Middle frontal gyrus (tissue), 1 donor: ENCODE measurements around the gene LHX2.

Experiments used
- DNase-seq: peaks from one replicate; pipeline ENCODE4 v3.0.0-alpha.2; 2015; ENCODE audit warnings: low spot score; ENCODE audit errors: extremely low spot score

The LHX2 gene

GRCh38 chr9:124032247-124032646 is 20.7 kb downstream of the LHX2 start:
- no peak for DNase-seq

- no peak for DNase-seq
These were observed 21.8 kb downstream of the LHX2 start for GRCh38 chr9:124033348-124033747.

- DNase-seq, result no peak
These were observed 22.4 kb downstream of the LHX2 start for GRCh38 chr9:124033967-124034366.

- DNase-seq, result no peak
These were observed 23.6 kb downstream of the LHX2 start for GRCh38 chr9:124035001-124035650.

GRCh38 chr9:124036578-124036977 is 25.0 kb downstream of the LHX2 start:
- DNase-seq, result no peak

GRCh38 chr9:124037790-124038189 is 26.2 kb downstream of the LHX2 start:
- no peak for DNase-seq

- no peak for DNase-seq
These were observed 26.7 kb downstream of the LHX2 start for GRCh38 chr9:124038239-124038638.

- DNase-seq, result no peak
These were observed 27.4 kb downstream of the LHX2 start for GRCh38 chr9:124038790-124039633.

GRCh38 chr9:124040186-124040931 is 28.8 kb downstream of the LHX2 start:
- no peak for DNase-seq

GRCh38 chr9:124040935-124041816 is 29.6 kb downstream of the LHX2 start:
- DNase-seq, result no peak

- DNase-seq, result no peak
These were observed 30.2 kb downstream of the LHX2 start for GRCh38 chr9:124041817-124042116.

- DNase-seq, result no peak
These were observed 30.7 kb downstream of the LHX2 start for GRCh38 chr9:124042201-124042721.

- DNase-seq, result no peak
These were observed 32.9 kb downstream of the LHX2 start for GRCh38 chr9:124044448-124044847.

GRCh38 chr9:124045076-124045829 is 33.7 kb downstream of the LHX2 start:
- no peak for DNase-seq

- DNase-seq, result no peak
These were observed 34.2 kb downstream of the LHX2 start for GRCh38 chr9:124045830-124046177.

GRCh38 chr9:124046189-124046588 is 34.6 kb downstream of the LHX2 start:
- DNase-seq, result no peak

GRCh38 chr9:124047251-124047672 is 35.7 kb downstream of the LHX2 start:
- DNase-seq, result no peak

- no peak for DNase-seq
These were observed 39.4 kb downstream of the LHX2 start for GRCh38 chr9:124050955-124051354.

- DNase-seq, result no peak
These were observed 40.8 kb downstream of the LHX2 start for GRCh38 chr9:124052401-124052800.

- DNase-seq, result no peak
These were observed 43.1 kb downstream of the LHX2 start for GRCh38 chr9:124054582-124055227.
